ENCODE data around the gene TNFAIP8.

DNA sequence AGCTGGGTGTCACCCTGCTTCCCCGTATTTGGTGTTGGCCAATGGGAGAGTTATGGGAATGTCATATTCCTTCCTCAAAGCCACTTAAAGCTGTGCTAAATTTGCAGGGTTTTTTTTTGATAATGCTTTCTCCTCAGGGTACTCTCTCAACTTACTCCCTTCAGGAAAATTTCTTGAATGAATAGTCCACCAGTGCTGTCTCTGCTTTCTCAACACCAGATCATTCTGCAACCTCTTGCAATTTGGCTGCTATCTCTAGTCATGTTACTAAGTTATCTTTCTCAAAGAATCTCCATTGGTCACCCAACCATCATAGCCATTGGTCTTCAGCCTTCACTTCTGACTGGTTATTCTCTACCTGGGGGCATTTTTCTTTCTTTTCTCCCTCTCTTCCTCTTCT lies 13.4 kb upstream of the TNFAIP8 start:
- TF ChIP-seq, protein P1, sequence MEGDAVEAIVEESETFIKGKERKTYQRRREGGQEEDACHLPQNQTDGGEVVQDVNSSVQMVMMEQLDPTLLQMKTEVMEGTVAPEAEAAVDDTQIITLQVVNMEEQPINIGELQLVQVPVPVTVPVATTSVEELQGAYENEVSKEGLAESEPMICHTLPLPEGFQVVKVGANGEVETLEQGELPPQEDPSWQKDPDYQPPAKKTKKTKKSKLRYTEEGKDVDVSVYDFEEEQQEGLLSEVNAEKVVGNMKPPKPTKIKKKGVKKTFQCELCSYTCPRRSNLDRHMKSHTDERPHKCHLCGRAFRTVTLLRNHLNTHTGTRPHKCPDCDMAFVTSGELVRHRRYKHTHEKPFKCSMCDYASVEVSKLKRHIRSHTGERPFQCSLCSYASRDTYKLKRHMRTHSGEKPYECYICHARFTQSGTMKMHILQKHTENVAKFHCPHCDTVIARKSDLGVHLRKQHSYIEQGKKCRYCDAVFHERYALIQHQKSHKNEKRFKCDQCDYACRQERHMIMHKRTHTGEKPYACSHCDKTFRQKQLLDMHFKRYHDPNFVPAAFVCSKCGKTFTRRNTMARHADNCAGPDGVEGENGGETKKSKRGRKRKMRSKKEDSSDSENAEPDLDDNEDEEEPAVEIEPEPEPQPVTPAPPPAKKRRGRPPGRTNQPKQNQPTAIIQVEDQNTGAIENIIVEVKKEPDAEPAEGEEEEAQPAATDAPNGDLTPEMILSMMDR (IDR thresholded peaks at IDR 0.05), result no peak
- TF ChIP-seq POLR2A (IDR thresholded peaks at IDR 0.05), result no peak

Measured in ovary (tissue), 3 donors.